A549 (cell line): Measurements from ENCODE around the gene GBP2.

Experiments
- BHLHE40 ChIP-seq: IDR thresholded peaks from 2 replicates; pipeline ENCODE4 v1.6.1; 2012; ENCODE audit warnings: low read depth, low read length, inconsistent platforms
- CBX2 ChIP-seq: fragments of 200-600 bp; sonication (generic); IDR thresholded peaks from 2 replicates; pipeline ENCODE4 v1.6.1; 2016; ENCODE audit warnings: low read depth, mild to moderate bottlenecking, borderline replicate concordance
- CEBPB ChIP-seq, 2 experiments: fragments of >200 bp in 1 of 2; sonication (Bioruptor Twin) in 1 of 2; formaldehyde crosslinking in 1 of 2; IDR thresholded peaks; 2 replicates each; pipeline ENCODE4 v1.6.1; 2012 to 2016
- CTCF ChIP-seq: fragments of >200 bp; sonication (Bioruptor Twin); formaldehyde crosslinking; IDR thresholded peaks from 3 replicates; pipeline ENCODE4 v1.5.1; 2016
- FOSL2 ChIP-seq, 2 experiments: fragments of 450-650 bp in 1 of 2; fragments of >200 bp in 1 of 2; sonication (Bioruptor Twin) in 1 of 2; formaldehyde crosslinking; IDR thresholded peaks; 2 replicates each; pipeline versions ENCODE4 v1.5.0 to v1.6.1; 2016 to 2020; ENCODE audit warnings: mild to moderate bottlenecking in 1 of 2, moderate library complexity in 1 of 2
- JUN ChIP-seq, 2 experiments: fragments of >200 bp; sonication (Bioruptor Twin); formaldehyde crosslinking; IDR thresholded peaks; 2 replicates in 1 of 2; 3 replicates in 1 of 2; pipeline ENCODE4 v1.6.1; 2016 to 2017
- MAFK ChIP-seq: fragments of 450-650 bp; IDR thresholded peaks from 2 replicates; pipeline ENCODE4 v1.6.1; 2014; ENCODE audit not compliant: partially characterized antibody
- NR3C1 ChIP-seq: fragments of >200 bp; sonication (Bioruptor Twin); formaldehyde crosslinking; IDR thresholded peaks from 3 replicates; pipeline ENCODE4 v1.6.1; 2017
- POLR2A ChIP-seq: IDR thresholded peaks from 2 replicates; pipeline ENCODE4 v1.6.1; 2012; ENCODE audit warnings: mild to moderate bottlenecking, low read length
- RFX5 ChIP-seq: fragments of 450-650 bp; IDR thresholded peaks from 2 replicates; pipeline ENCODE4 v1.7.1; 2014; ENCODE audit warnings: antibody characterized with exemption, mild to moderate bottlenecking, moderate library complexity
- TP53 ChIP-seq: fragments of 250-450 bp; sonication (Bioruptor Pico); IDR thresholded peaks from 2 replicates; pipeline ENCODE4 v1.5.0; 2021; ENCODE audit warnings: mild to moderate bottlenecking, moderate library complexity
- ZFP36 ChIP-seq: fragments of 450-650 bp; IDR thresholded peaks from 2 replicates; pipeline ENCODE4 v1.6.1; 2014; ENCODE audit warnings: borderline replicate concordance; ENCODE audit not compliant: partially characterized antibody

GRCh38 chr1:89089962-89090361 lies 36.0 kb downstream of the GBP2 start:
- TF ChIP-seq POLR2A, result no peak
- no peak for TF ChIP-seq BHLHE40
- TF ChIP-seq CTCF, result no peak
- TF ChIP-seq ZFP36, result no peak
- no peak for TF ChIP-seq RFX5
- TF ChIP-seq JUN (IDR thresholded peaks at IDR 0.05), result no peak
- no peak for TF ChIP-seq TP53 (CRISPR knock-in tag)
- no peak for TF ChIP-seq FOSL2 (IDR thresholded peaks at IDR 0.05)
- TF ChIP-seq FOSL2 (CRISPR knock-in tag; IDR thresholded peaks at IDR 0.05), result no peak
- no peak for TF ChIP-seq CBX2
- TF ChIP-seq MAFK, result no peak
- no peak for TF ChIP-seq CEBPB (IDR thresholded peaks at IDR 0.05)
- TF ChIP-seq NR3C1, result no peak
